Right atrium auricular region (tissue), 2 donors: Measurements from ENCODE around the gene STAM. TPM values are rescaled to one million over a fixed set of nuclear protein-coding genes. Genes with fewer than 3 reads are reported as not detected.

ENCODE experiments used
- DNase-seq: peaks from one replicate; pipeline ENCODE4 v3.0.0-alpha.2; 2019; ENCODE audit warnings: low spot score
- H3K27ac ChIP-seq, 2 donors: fragments of 200-600 bp; sonication (generic); 1 replicate in 1 of 2; 2 replicates in 1 of 2; pipeline ENCODE4 v1.5.1; 2016 to 2019
- H3K27me3 ChIP-seq, 2 donors: fragments of 200-600 bp; sonication (generic); one replicate each; pipeline versions ENCODE4 v1.5.1 to v1.6.0; 2017 to 2019
- H3K36me3 ChIP-seq: fragments of 200-600 bp; sonication (generic); one replicate; pipeline ENCODE4 v1.5.1; 2016
- H3K4me1 ChIP-seq, 2 donors: fragments of 200-600 bp; sonication (generic); one replicate each; pipeline versions ENCODE4 v1.5.1 to v1.6.0; 2017 to 2019
- H3K4me3 ChIP-seq, 2 donors: fragments of 200-600 bp; sonication (generic); 1 replicate in 1 of 2; 2 replicates in 1 of 2; pipeline ENCODE4 v1.5.1; 2017 to 2019; ENCODE audit warnings: mild to moderate bottlenecking in 1 of 2, moderate library complexity in 1 of 2
- H3K9me3 ChIP-seq, 2 donors: fragments of 200-600 bp; sonication (generic); one replicate each; pipeline ENCODE4 v1.5.1; 2019
- total RNA-seq, 2 donors: library from RNA; depleted of rRNA; stranded (reverse); fragments of >200 nt; gene quantifications; one replicate each; pipeline ENCODE4 v1.1.0, GENCODE V29; 2016
- TF ChIP-seq, protein P1 (sequence below), 2 donors: fragments of 200-600 bp; sonication (generic); IDR thresholded peaks; one replicate each; pipeline ENCODE4 v1.5.1; 2019; ENCODE audit warnings: antibody characterized with exemption in 2 of 2

The STAM gene
- total RNA-seq, 2 donors from 2014 or later = 28.9 to 38.0 TPM

DNA sequence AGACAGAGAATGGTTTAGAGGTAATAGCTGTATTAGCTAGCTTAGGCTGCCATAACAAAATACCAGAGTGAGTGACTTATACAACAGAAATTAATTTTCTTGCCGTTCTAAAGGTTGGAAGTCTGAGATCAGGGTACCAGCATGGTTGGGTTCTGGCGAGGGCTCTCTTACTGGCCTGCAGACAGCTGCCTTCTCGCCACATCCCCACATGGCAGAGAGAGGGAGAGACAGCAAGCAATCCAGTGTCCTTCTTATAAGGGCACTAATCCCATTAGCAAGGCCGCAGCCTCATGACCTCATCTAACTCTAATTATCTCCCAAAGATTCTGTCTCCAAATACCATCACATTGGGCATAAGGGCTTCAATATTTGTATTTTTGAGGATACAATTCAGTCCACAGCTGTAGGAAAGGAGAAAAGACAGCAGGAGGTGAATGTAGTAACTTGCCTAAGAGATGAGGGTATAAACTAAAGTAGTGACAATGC, 3.6 kb upstream of the STAM start:
- Histone ChIP-seq H3K4me3 (no peak overlapping the region), H3K27me3 (no peaks in the 10 kb centered on the region), H3K9me3 (no peaks in the 10 kb centered on the region), H3K4me1 (peaks cover 0 to 11% of the 10 kb centered on the region in 2 donors), H3K27ac (no peak overlapping the region), H3K36me3 (no peaks in the 10 kb centered on the region)
- DNase-seq = no peak
- TF ChIP-seq, protein P1, sequence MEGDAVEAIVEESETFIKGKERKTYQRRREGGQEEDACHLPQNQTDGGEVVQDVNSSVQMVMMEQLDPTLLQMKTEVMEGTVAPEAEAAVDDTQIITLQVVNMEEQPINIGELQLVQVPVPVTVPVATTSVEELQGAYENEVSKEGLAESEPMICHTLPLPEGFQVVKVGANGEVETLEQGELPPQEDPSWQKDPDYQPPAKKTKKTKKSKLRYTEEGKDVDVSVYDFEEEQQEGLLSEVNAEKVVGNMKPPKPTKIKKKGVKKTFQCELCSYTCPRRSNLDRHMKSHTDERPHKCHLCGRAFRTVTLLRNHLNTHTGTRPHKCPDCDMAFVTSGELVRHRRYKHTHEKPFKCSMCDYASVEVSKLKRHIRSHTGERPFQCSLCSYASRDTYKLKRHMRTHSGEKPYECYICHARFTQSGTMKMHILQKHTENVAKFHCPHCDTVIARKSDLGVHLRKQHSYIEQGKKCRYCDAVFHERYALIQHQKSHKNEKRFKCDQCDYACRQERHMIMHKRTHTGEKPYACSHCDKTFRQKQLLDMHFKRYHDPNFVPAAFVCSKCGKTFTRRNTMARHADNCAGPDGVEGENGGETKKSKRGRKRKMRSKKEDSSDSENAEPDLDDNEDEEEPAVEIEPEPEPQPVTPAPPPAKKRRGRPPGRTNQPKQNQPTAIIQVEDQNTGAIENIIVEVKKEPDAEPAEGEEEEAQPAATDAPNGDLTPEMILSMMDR (IDR thresholded peaks at IDR 0.05) = no peak

DNA sequence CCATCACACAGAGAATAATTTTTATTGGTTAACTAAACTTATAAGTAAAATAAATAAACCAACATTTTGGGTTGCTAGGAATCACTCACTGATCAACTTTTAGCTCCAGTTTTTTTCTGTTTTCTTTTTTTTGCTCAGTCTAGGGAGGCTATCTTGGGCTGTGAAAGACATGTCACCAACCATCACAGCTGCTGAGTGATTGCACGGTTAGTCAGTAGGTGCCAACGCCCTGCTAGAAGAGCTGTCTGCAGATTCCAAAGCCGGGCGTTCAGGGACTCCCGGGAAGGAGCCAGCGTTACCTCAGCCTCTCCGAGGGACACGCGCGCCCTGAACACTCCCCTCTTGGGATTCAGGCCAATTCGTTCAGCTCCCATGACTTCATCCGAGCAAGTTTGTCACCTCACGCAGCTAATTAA, 604 bp upstream of the STAM start:
- Histone ChIP-seq H3K27me3 (peaks cover 0 to 4% of the 10 kb centered on the region in 2 donors), H3K9me3 (no peaks in the 10 kb centered on the region), H3K36me3 (no peaks in the 10 kb centered on the region), H3K4me1 (peaks cover 0 to 37% of the 10 kb centered on the region in 2 donors), H3K4me3 (peak overlapping the region; percentile 87 to 91), H3K27ac (peak overlapping the region; percentile 95 to 96)
- peak; percentile 75 for DNase-seq
- TF ChIP-seq, protein P1 (IDR thresholded peaks at IDR 0.05) = no peak

DNA sequence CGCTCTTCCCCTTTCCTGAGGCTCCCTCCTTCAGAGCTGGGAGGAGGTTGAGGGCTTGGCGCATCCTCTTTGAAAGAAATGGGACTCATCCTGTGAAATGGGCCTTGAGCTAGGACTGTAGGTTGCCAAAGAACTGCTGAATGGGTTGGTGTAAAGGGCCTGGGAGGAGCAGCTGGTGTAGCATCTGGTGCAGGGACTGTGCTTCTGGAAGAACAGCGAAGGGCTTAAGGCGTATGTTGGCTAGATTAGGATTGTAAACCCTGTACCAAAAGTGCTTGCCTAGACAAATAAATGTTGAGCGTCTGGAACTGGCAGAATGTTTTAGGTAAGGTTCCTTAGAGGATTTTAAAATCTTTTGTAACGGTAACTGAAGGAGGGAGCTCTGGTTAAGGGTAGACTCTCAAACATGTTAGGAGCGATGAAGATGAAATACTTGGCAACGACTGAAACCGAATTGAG, 563 bp downstream of the STAM start:
- no peak for DNase-seq
- H3K27ac ChIP-seq = peak overlapping the region; percentile 95 to 96
- H3K4me1 ChIP-seq = peaks cover 0 to 44% of the 10 kb centered on the region in 2 donors
- H3K4me3 ChIP-seq = peak overlapping the region; percentile 87 to 91
- H3K36me3 ChIP-seq = no peaks in the 10 kb centered on the region
- H3K9me3 ChIP-seq = no peaks in the 10 kb centered on the region
- TF ChIP-seq, protein P1 (IDR thresholded peaks at IDR 0.05) = no peak
- peaks cover 0 to 4% of the 10 kb centered on the region in 2 donors for H3K27me3 ChIP-seq

DNA sequence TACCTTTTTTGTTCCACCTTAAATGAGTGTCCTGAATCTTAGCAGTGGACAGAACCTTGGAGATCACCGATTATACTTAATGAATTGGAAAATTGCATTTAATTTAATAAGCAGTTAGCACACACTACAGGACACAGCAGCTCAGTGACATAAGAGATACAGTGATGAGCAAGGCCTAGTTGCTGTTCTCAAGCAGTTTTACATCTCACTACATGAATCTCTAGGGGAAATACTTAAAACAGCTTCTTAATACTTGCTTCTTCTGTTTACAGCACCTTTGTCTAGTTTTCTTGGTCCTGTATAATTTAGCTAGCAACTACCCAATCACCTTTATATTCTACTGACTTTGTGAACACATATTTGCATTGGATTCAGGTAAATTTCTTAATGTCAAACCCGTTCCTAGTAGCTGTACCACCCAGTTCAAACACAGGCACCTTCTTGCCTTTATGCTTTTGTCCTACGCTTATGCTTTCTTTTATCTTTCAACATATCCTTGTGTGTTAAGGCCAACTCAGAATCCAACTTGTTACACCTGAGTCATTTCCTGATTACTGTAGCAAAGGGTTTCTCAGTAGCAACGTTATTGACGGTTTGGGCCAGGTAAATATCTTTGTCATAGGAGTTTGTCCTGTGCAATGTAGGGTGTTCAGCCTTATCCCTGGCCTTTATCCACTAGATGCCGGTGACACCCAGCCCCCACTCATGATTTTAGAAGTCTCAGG, 1.8 kb downstream of the STAM start:
- no peaks in the 10 kb centered on the region for H3K9me3 ChIP-seq
- DNase-seq = no peak
- TF ChIP-seq, protein P1 (IDR thresholded peaks at IDR 0.05) = no peak
- H3K4me1 ChIP-seq = peaks cover 0 to 56% of the 10 kb centered on the region in 2 donors
- peak overlapping the region; percentile 95 to 96 for H3K27ac ChIP-seq
- peak overlapping the region; percentile 87 to 91 for H3K4me3 ChIP-seq
- H3K36me3 ChIP-seq = no peaks in the 10 kb centered on the region
- H3K27me3 ChIP-seq = peaks cover 0 to 4% of the 10 kb centered on the region in 2 donors

DNA sequence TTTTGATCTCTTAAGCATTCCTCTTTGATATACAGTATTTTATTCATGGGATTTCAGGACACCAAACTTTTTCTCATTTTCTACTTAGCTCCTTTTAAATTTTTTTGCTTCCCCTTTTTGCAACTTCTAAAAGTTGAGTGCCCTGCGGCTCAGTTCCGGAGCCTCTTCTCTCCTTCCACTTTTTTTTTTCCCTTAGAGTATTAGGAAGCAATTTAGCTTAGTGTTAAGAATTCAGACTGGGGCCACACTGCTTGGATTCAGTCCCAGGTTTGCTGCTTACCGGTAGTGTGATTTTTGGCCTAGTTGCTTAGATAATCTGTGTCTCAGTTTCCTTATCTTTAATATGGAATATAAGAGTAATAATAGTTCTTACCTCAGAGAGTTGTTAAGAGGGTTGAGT, 3.4 kb downstream of the STAM start:
- H3K36me3 ChIP-seq = no peaks in the 10 kb centered on the region
- DNase-seq = no peak
- H3K27me3 ChIP-seq = peaks cover 0 to 4% of the 10 kb centered on the region in 2 donors
- H3K4me1 ChIP-seq = peaks cover 0 to 69% of the 10 kb centered on the region in 2 donors
- peak overlapping the region; percentile 4 to 18 for H3K4me3 ChIP-seq
- TF ChIP-seq, protein P1 (IDR thresholded peaks at IDR 0.05) = no peak
- H3K9me3 ChIP-seq = no peaks in the 10 kb centered on the region
- peak overlapping the region; percentile 47 to 96 for H3K27ac ChIP-seq
